Measurements from ENCODE around the gene VCAN.

GRCh38 chr5:83562071-83562606 lies 90.6 kb downstream of the VCAN start:
- TF ChIP-seq CTCF (IDR thresholded peaks at IDR 0.05) = no peak
- no peak for TF ChIP-seq POLR2A (IDR thresholded peaks at IDR 0.05)

Measured in stomach (tissue), 4 donors.